Ishikawa (cell line): Measurements from ENCODE around the gene LETM1.

Experiments used
- EGR1 ChIP-seq: IDR thresholded peaks from 2 replicates; pipeline ENCODE4 v1.6.1; 2012
- EP300 ChIP-seq: IDR thresholded peaks from 2 replicates; pipeline ENCODE4 v1.6.1; 2012; ENCODE audit warnings: borderline replicate concordance
- RAD21 ChIP-seq: IDR thresholded peaks from 2 replicates; pipeline ENCODE4 v1.6.1; 2012; ENCODE audit warnings: low read depth
- TAF1 ChIP-seq: IDR thresholded peaks from 2 replicates; pipeline ENCODE4 v1.6.1; 2012; ENCODE audit warnings: low read depth, mild to moderate bottlenecking
- YY1 ChIP-seq: IDR thresholded peaks from 2 replicates; pipeline ENCODE4 v1.6.1; 2012; ENCODE audit warnings: low read depth

- TF ChIP-seq TAF1 (no peak), EGR1 (no peak), EP300 (no peak), RAD21 (no peak), YY1 (no peak)
Measured at GRCh38 chr4:1800805-1801204, 55.2 kb downstream of the LETM1 start.
